H1 (cell line): ENCODE results near the gene DAPK2. TPM values are rescaled to one million over a fixed set of nuclear protein-coding genes. Genes with fewer than 3 reads are reported as not detected.
A peak's percentile ranks its signal among the peaks of the same experiment; 100 is the strongest.

Experiments used
- CTCF ChIA-PET: fragments of 300-600 bp; sonication (Branson Sonifier 250); formaldehyde crosslinking; loops from one replicate; lab custom pipeline; 2021; ENCODE audit not compliant: partially characterized antibody; lab: Charles Lee
- POLR2A ChIA-PET: fragments of 300-600 bp; sonication (Branson Sonifier 250); formaldehyde crosslinking; loops from one replicate; lab custom pipeline; 2021; ENCODE audit warnings: inconsistent platforms; ENCODE audit not compliant: partially characterized antibody; lab: Charles Lee
- DNase-seq, 2 experiments: peaks; one replicate each; pipeline versions ENCODE4 v3.0.0 to v3.0.0-alpha.2; 2010 to 2022; ENCODE audit warnings: low spot score in 2 of 2, low read depth in 1 of 2, mixed read lengths in 1 of 2
- FAIRE-seq: peaks from 2 replicates; lab custom pipeline; 2011; peaks lifted over from hg19 to GRCh38; lab: Jason Lieb, UNC
- H2AFZ ChIP-seq: 2 replicates; pipeline ENCODE4 v1.8.1; 2012; ENCODE audit warnings: low read length, inconsistent platforms
- H2AK5ac ChIP-seq: 2 replicates; pipeline ENCODE4 v1.6.1; 2013; ENCODE audit warnings: low read depth, low read length
- H2BK120ac ChIP-seq: replicated peaks from 2 replicates; pipeline ENCODE3; 2013; ENCODE audit warnings: low read depth, low read length, inconsistent platforms
- H2BK12ac ChIP-seq: 2 replicates; pipeline ENCODE4 v1.6.1; 2013; ENCODE audit warnings: low read depth, low read length
- H2BK15ac ChIP-seq: 2 replicates; pipeline ENCODE4 v1.6.1; 2013; ENCODE audit warnings: low read length
- H2BK20ac ChIP-seq: 2 replicates; pipeline ENCODE4 v1.6.1; 2013; ENCODE audit warnings: low read length
- H2BK5ac ChIP-seq: 2 replicates; pipeline ENCODE4 v1.6.1; 2013; ENCODE audit warnings: low read depth, low read length
- H3K14ac ChIP-seq: 2 replicates; pipeline ENCODE4 v1.6.1; 2013; ENCODE audit warnings: inconsistent platforms; ENCODE audit not compliant: insufficient read length
- H3K18ac ChIP-seq: 2 replicates; pipeline ENCODE4 v1.6.1; 2013; ENCODE audit warnings: low read length; ENCODE audit errors: extremely low read depth
- H3K23ac ChIP-seq: 2 replicates; pipeline ENCODE4 v1.6.1; 2013; ENCODE audit warnings: inconsistent platforms; ENCODE audit not compliant: insufficient read length
- H3K23me2 ChIP-seq: 2 replicates; pipeline ENCODE4 v1.6.1; 2013; ENCODE audit warnings: low read depth, low read length
- H3K27ac ChIP-seq: 2 replicates; pipeline ENCODE4 v1.6.1; 2011; ENCODE audit warnings: low read depth, low read length, inconsistent platforms
- H3K27me3 ChIP-seq, 4 experiments: replicated peaks in 1 of 4; 1 replicate in 1 of 4; 2 replicates in 3 of 4; pipeline versions ENCODE4 v1.6.1 to v1.8.1; 2011 to 2013; ENCODE audit warnings: low read length in 3 of 4, mild to moderate bottlenecking in 3 of 4, inconsistent platforms in 2 of 4, mixed read lengths in 2 of 4, moderate library complexity in 1 of 4; ENCODE audit not compliant: control insufficient read depth in 3 of 4, insufficient read depth in 3 of 4; ENCODE audit errors: extremely low read depth in 1 of 4
- H3K36me3 ChIP-seq, 4 experiments: 2 replicates each; pipeline versions ENCODE4 v1.6.1 to v1.8.1; 2011 to 2013; ENCODE audit warnings: mild to moderate bottlenecking in 4 of 4, low read length in 3 of 4, moderate library complexity in 2 of 4, control low read depth in 1 of 4, inconsistent platforms in 1 of 4; ENCODE audit not compliant: insufficient read depth in 4 of 4, control insufficient read depth in 2 of 4
- H3K4ac ChIP-seq: replicated peaks from 2 replicates; pipeline ENCODE3; 2013; ENCODE audit warnings: low read length, low read depth, mixed read lengths, inconsistent platforms; ENCODE audit not compliant: insufficient read length
- H3K4me1 ChIP-seq, 4 experiments: replicated peaks in 1 of 4; 1 replicate in 1 of 4; 2 replicates in 3 of 4; pipeline versions ENCODE4 v1.6.1 to v1.8.1; 2011 to 2013; ENCODE audit warnings: low read length in 3 of 4, inconsistent platforms in 2 of 4, mixed read lengths in 1 of 4; ENCODE audit not compliant: insufficient read depth in 4 of 4, control insufficient read depth in 3 of 4
- H3K4me2 ChIP-seq, 2 experiments: 2 replicates each; pipeline versions ENCODE4 v1.6.1 to v1.8.1; 2011 to 2013; ENCODE audit warnings: low read depth in 2 of 2, low read length in 2 of 2, control low read depth in 1 of 2, inconsistent platforms in 1 of 2, mild to moderate bottlenecking in 1 of 2; ENCODE audit not compliant: insufficient read depth in 1 of 2
- H3K4me3 ChIP-seq, 4 experiments: fragments of 200-600, 300-600 bp in 1 of 4; sonication (generic), shearing (Covaris generic), sonication (Bioruptor Twin) in 1 of 4; 2 replicates each; pipeline versions ENCODE4 v1.5.1 to v1.8.1; 2011 to 2016; ENCODE audit warnings: low read length in 4 of 4, low read depth in 3 of 4, control low read depth in 2 of 4, inconsistent platforms in 2 of 4, mild to moderate bottlenecking in 2 of 4, mixed read lengths in 1 of 4, moderate library complexity in 1 of 4; ENCODE audit not compliant: insufficient read depth in 2 of 4; ENCODE audit errors: extremely low read depth in 1 of 4
- H3K56ac ChIP-seq: replicated peaks from 2 replicates; pipeline ENCODE3; 2013; ENCODE audit warnings: low read depth, mild to moderate bottlenecking, mixed read lengths, low read length, inconsistent platforms; ENCODE audit not compliant: insufficient read length
- H3K79me1 ChIP-seq: 2 replicates; pipeline ENCODE4 v1.6.1; 2013; ENCODE audit warnings: low read depth, low read length, control low read depth
- H3K79me2 ChIP-seq, 2 experiments: 2 replicates each; pipeline versions ENCODE4 v1.6.1 to v1.8.1; 2012 to 2013; ENCODE audit warnings: low read length in 2 of 2, mild to moderate bottlenecking in 2 of 2, inconsistent platforms in 1 of 2; ENCODE audit not compliant: insufficient read depth in 2 of 2, control insufficient read depth in 1 of 2
- H3K9ac ChIP-seq, 4 experiments: replicated peaks in 1 of 4; 1 replicate in 1 of 4; 2 replicates in 3 of 4; pipeline versions ENCODE4 v1.6.1 to v1.8.1; 2011 to 2013; ENCODE audit warnings: low read depth in 3 of 4, low read length in 3 of 4, control low read depth in 2 of 4, mild to moderate bottlenecking in 2 of 4, moderate library complexity in 2 of 4, inconsistent platforms in 1 of 4; ENCODE audit errors: extremely low read depth in 1 of 4
- H3K9me3 ChIP-seq, 2 experiments: 2 replicates each; pipeline versions ENCODE4 v1.6.1 to v1.8.1; 2012 to 2013; ENCODE audit warnings: mild to moderate bottlenecking in 2 of 2, moderate library complexity in 2 of 2, control low read depth in 1 of 2, inconsistent platforms in 1 of 2, low read depth in 1 of 2, low read length in 1 of 2, mixed read lengths in 1 of 2; ENCODE audit not compliant: insufficient read depth in 2 of 2
- H4K20me1 ChIP-seq, 2 experiments: replicated peaks in 1 of 2; 2 replicates each; pipeline versions ENCODE3 to v1.8.1; 2011 to 2013; ENCODE audit warnings: inconsistent platforms in 2 of 2, low read length in 2 of 2, mild to moderate bottlenecking in 1 of 2; ENCODE audit not compliant: insufficient read depth in 2 of 2, control insufficient read depth in 1 of 2
- H4K5ac ChIP-seq: 2 replicates; pipeline ENCODE4 v1.6.1; 2013; ENCODE audit warnings: low read length, low read depth, mixed read lengths, inconsistent platforms; ENCODE audit not compliant: insufficient read length
- H4K8ac ChIP-seq: 2 replicates; pipeline ENCODE4 v1.8.0; 2013; ENCODE audit warnings: mild to moderate bottlenecking, moderate library complexity, low read length, inconsistent platforms; ENCODE audit not compliant: insufficient read depth; ENCODE audit errors: extremely low read depth
- H4K91ac ChIP-seq: replicated peaks from 2 replicates; pipeline ENCODE3; 2013; ENCODE audit warnings: low read length, mixed read lengths, inconsistent platforms; ENCODE audit not compliant: insufficient read length
- ATF3 ChIP-seq: IDR thresholded peaks from 2 replicates; pipeline ENCODE4 v1.6.1; 2011; ENCODE audit warnings: low read depth, mild to moderate bottlenecking, low read length; ENCODE audit not compliant: insufficient read depth
- EZH2 ChIP-seq: fragments of 200-600 bp; sonication (generic); IDR thresholded peaks from 2 replicates; pipeline ENCODE4 v1.7.1; 2012; ENCODE audit warnings: low read depth, mild to moderate bottlenecking, moderate library complexity, low read length, inconsistent platforms; ENCODE audit not compliant: severe bottlenecking
- KDM5A ChIP-seq: fragments of 200-600 bp; IDR thresholded peaks from 2 replicates; pipeline ENCODE4 v1.7.1; 2012; ENCODE audit warnings: mild to moderate bottlenecking, low read length, inconsistent platforms, mixed read lengths
- NRF1 ChIP-seq: IDR thresholded peaks from 2 replicates; pipeline ENCODE4 v1.6.1; 2011; ENCODE audit warnings: mild to moderate bottlenecking, low read depth, low read length, improper control_type of control experiment
- SRF ChIP-seq: IDR thresholded peaks from 2 replicates; pipeline ENCODE4 v1.6.1; 2011; ENCODE audit warnings: mild to moderate bottlenecking, low read depth, low read length, moderate library complexity
- WGBS, 2 experiments: shearing (Covaris generic) in 1 of 2; methylation state at CpG; one replicate each; pipeline versions ENCODE4 v1.1.6 to v1.1.7; 2013 to 2015; ENCODE audit warnings: low lambda C conversion rate in 2 of 2, mixed read lengths in 2 of 2, inconsistent platforms in 1 of 2, low coverage in 1 of 2, missing lambda C conversion rate in 1 of 2; ENCODE audit not compliant: insufficient replicate concordance in 2 of 2, insufficient coverage in 1 of 2, insufficient read length in 1 of 2; ENCODE audit errors: extremely low coverage in 1 of 2, missing lambda C conversion rate in 1 of 2; 5-methylcytosine and 5-hydroxymethylcytosine counted together
- polyA plus RNA-seq, 7 experiments: library from polyadenylated mRNA; depleted of rRNA in 3 of 7; stranded (reverse) in 5 of 7; unstranded in 2 of 7; fragments of >200 nt in 5 of 7; fragments of 200-250 nt in 2 of 7; gene quantifications; 1 replicate in 5 of 7; 2 replicates in 1 of 7; 4 replicates in 1 of 7; pipeline versions ENCODE4 v1.2.1 to v1.2.3, GENCODE V29; 2011 to 2013; ENCODE audit warnings: missing spikeins in 2 of 7, mixed read lengths in 2 of 7
- total RNA-seq: library from RNA; stranded (reverse); fragmentation: NEBNext Ultra II Directional; extraction: Animal tissue kit (Norgen Biotek cat#: 25700); gene quantifications from 2 replicates; pipeline ENCODE4 v1.2.1, GENCODE V29; 2021

DAPK2 gene
- total and polyA plus RNA-seq, 2 of the 8 experiments (the other 6 are each of a cell fraction or from before 2014, with no cell fraction given), result 1.8 to 2.9 TPM

- H3K79me2 ChIP-seq, result no peaks in the 10 kb centered on the region
- H3K79me1 ChIP-seq, result no peaks in the 10 kb centered on the region
- H3K4me1 ChIP-seq, result no peaks in the 10 kb centered on the region
- no peak overlapping the region for H2BK120ac ChIP-seq
- H4K20me1 ChIP-seq, result no peaks in the 10 kb centered on the region
- WGBS, 2 experiments, result 88% methylated on average over 6 of the region's 6 CpGs; no CpG with 5 or more reads in 1 of the 2 experiments
- no peak overlapping the region for H3K4me3 ChIP-seq
- H3K18ac ChIP-seq, result no peak overlapping the region
- H3K36me3 ChIP-seq, result no peaks in the 10 kb centered on the region
- H3K23me2 ChIP-seq, result peaks cover 2% of the 10 kb centered on the region; the same call in 1 of the 2 replicates
- H3K56ac ChIP-seq, result no peak overlapping the region
- no peaks in the 10 kb centered on the region for H3K9me3 ChIP-seq
- H3K14ac ChIP-seq, result no peak overlapping the region
- H4K91ac ChIP-seq, result no peak overlapping the region
- no peak overlapping the region for H2AK5ac ChIP-seq
- no peak overlapping the region for H2BK15ac ChIP-seq
- no peak overlapping the region for H3K27ac ChIP-seq
- no peaks in the 10 kb centered on the region for H3K27me3 ChIP-seq
- no peak overlapping the region; the same call in 1 of the 2 replicates for H4K8ac ChIP-seq
- no peak for TF ChIP-seq ATF3
- no peak for TF ChIP-seq NRF1
- TF ChIP-seq KDM5A, result no peak
- no peak for TF ChIP-seq EZH2
- no peak for TF ChIP-seq SRF
- TF ChIP-seq, all 59 proteins: peak for 0
- H2AFZ ChIP-seq, result no peak overlapping the region
- ChIA-PET POLR2A (interaction anchor here (0.7 to 1.1 kb wide), 2 partner anchors 41 to 329 kb away, joined by 3 read pairs; no protein-coding TSS in a partner anchor), CTCF (interaction anchor here (1.8 to 2.2 kb wide), 2 partner anchors 9 to 45 kb away, joined by 10 read pairs; no protein-coding TSS in a partner anchor)
- FAIRE-seq (no peak), DNase-seq (peak in 1 of 2 experiments; percentile 27)
- H2BK5ac ChIP-seq, result no peak overlapping the region
- H3K4ac ChIP-seq, result no peak overlapping the region
- no peak overlapping the region for H3K23ac ChIP-seq
- H2BK12ac ChIP-seq, result no peak overlapping the region
- H4K5ac ChIP-seq, result no peak overlapping the region
- H3K9ac ChIP-seq, result no peak overlapping the region
- no peak overlapping the region for H2BK20ac ChIP-seq
- no peak overlapping the region for H3K4me2 ChIP-seq
Measured at GRCh38 chr15:63938486-63939061, 107.7 kb downstream of the DAPK2 start.
